Hepatocyte (in vitro differentiated cells): Measurements from ENCODE around the gene CDHR2.

Experiments
- CTCF ChIP-seq: fragments of 200-600 bp; sonication (generic); IDR thresholded peaks from 2 replicates; pipeline ENCODE4 v1.5.1; 2016; ENCODE audit warnings: antibody characterized with exemption, mild to moderate bottlenecking; ENCODE audit not compliant: poor library complexity
- EZH2 ChIP-seq: fragments of 200-600 bp; sonication (generic); IDR thresholded peaks from 2 replicates; pipeline ENCODE4 v1.6.1; 2016; ENCODE audit warnings: antibody characterized with exemption, mild to moderate bottlenecking, borderline replicate concordance
- EZH2phosphoT487 ChIP-seq: fragments of 200-600 bp; sonication (generic); IDR thresholded peaks from one replicate; pipeline ENCODE4 v1.6.1; 2018; ENCODE audit warnings: antibody characterized with exemption, mild to moderate bottlenecking, low read depth, moderate library complexity; ENCODE audit not compliant: unreplicated experiment, severe bottlenecking

GRCh38 chr5:176540956-176541337 lies 8.2 kb upstream of the CDHR2 start:
- TF ChIP-seq CTCF (no peak), EZH2 (no peak), EZH2phosphoT487 (no peak)
